ENCODE data around the gene EPHB2.
A peak's percentile ranks its signal among the peaks of the same experiment; 100 is the strongest.

EPHB2 gene

DNA sequence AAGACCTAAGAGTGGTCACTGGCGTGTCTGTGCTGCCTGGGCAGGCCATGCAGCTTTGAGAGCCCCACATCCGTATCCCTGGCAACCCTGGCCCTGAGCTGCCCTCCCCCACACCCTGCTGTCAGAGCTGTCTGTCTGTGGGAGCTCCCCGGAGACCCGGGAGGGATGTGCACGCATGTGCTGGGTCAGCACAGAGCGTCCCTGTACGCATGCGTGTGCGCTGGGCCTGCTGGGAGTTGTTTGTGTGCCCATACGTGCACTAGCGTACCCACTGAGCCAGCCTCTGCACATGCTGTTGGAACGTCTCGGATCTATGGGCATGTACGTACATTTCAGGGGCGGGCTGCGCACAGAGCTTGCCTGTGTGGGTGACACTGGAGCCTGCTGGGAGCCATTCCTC, 89.3 kb downstream of the EPHB2 start:
- Histone ChIP-seq H2BK12ac (ENCODE audit: low read length in 2 of 2) (no peak overlapping the region), H3K27me3 (ENCODE audit: control insufficient read depth in 1 of 2, insufficient read depth in 1 of 2, low read length in 2 of 2) (peaks cover 0 to 28% of the 10 kb centered on the region in 2 experiments), H3K4me1 (ENCODE audit: control insufficient read depth, insufficient read depth, low read depth, low read length) (peaks cover 10% of the 10 kb centered on the region), H3K36me3 (ENCODE audit: control insufficient read depth in 1 of 2, insufficient read depth in 2 of 2, low read depth in 1 of 2, low read length in 2 of 2) (peaks cover 0 to 62% of the 10 kb centered on the region in 2 experiments), H3K4me3 (ENCODE audit: insufficient read depth in 1 of 2, low read depth in 1 of 2, low read length in 2 of 2) (no peak overlapping the region), H2BK120ac (ENCODE audit: low read depth, low read length) (no peak overlapping the region), H3K23ac (ENCODE audit: low read length in 2 of 2) (no peak overlapping the region), H4K91ac (ENCODE audit: low read length) (peak overlapping the region; percentile 1), H3K27ac (ENCODE audit: low read length, poor library complexity, severe bottlenecking) (no peak overlapping the region), H3K9me3 (ENCODE audit: control insufficient read depth, low read length) (no peaks in the 10 kb centered on the region), H2AFZ (ENCODE audit: low read depth, low read length) (no peak overlapping the region), H3K79me1 (replicated peaks; ENCODE audit: low read length, poor library complexity, severe bottlenecking) (peaks cover 44% of the 10 kb centered on the region), H3K9ac (ENCODE audit: low read length) (no peak overlapping the region), H2BK5ac (ENCODE audit: low read depth, low read length, poor library complexity, severe bottlenecking) (no peak overlapping the region), H2AK5ac (ENCODE audit: low read length, severe bottlenecking) (no peak overlapping the region), H3K4me2 (ENCODE audit: low read length, poor library complexity, severe bottlenecking) (no peak overlapping the region), H4K8ac (ENCODE audit: low read length) (no peak overlapping the region), H3K14ac (ENCODE audit: low read length in 2 of 2) (no peak overlapping the region), H2BK15ac (ENCODE audit: low read depth, poor library complexity, severe bottlenecking) (no peak overlapping the region), H3K4ac (ENCODE audit: low read depth in 1 of 2, low read length in 2 of 2) (no peak overlapping the region), H3K18ac (ENCODE audit: low read depth in 1 of 2, low read length in 2 of 2) (no peak overlapping the region)
- DNase-seq: no peak
- WGBS: 88% methylated on average over 16 of the region's 16 CpGs

DNA sequence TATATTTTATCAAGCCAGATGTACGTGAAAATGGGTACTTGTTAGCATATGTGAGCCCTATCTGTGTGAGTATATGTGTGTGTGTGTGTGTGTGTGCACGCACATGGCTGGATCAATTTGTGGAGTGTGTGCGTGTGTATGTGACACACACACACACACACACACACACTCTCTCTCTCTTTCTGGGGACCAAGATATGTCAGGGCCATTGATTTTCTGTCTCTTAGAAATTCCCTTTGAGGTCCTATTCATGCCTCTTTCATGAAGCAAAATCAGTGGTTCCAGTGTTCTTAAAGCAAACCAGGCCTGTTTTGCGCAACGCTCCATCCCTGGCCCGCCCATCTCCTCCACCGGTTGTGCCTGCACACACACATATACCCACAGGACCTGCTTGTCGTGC, 90.0 kb downstream of the EPHB2 start:
- no peak overlapping the region for H3K9ac ChIP-seq (ENCODE audit: low read length)
- peaks cover 0 to 62% of the 10 kb centered on the region in 2 experiments for H3K36me3 ChIP-seq (ENCODE audit: control insufficient read depth in 1 of 2, insufficient read depth in 2 of 2, low read depth in 1 of 2, low read length in 2 of 2)
- H2BK12ac ChIP-seq (ENCODE audit: low read length in 2 of 2): no peak overlapping the region
- H3K4me1 ChIP-seq (ENCODE audit: control insufficient read depth, insufficient read depth, low read depth, low read length): peaks cover 14% of the 10 kb centered on the region
- H3K9me3 ChIP-seq (ENCODE audit: control insufficient read depth, low read length): no peaks in the 10 kb centered on the region
- no peak overlapping the region for H3K18ac ChIP-seq (ENCODE audit: low read depth in 1 of 2, low read length in 2 of 2)
- no peak for DNase-seq
- H2BK120ac ChIP-seq (ENCODE audit: low read depth, low read length): no peak overlapping the region
- no peak overlapping the region for H2BK15ac ChIP-seq (ENCODE audit: low read depth, poor library complexity, severe bottlenecking)
- no peak overlapping the region for H3K4me3 ChIP-seq (ENCODE audit: insufficient read depth in 1 of 2, low read depth in 1 of 2, low read length in 2 of 2)
- no peak overlapping the region for H3K27ac ChIP-seq (ENCODE audit: low read length, poor library complexity, severe bottlenecking)
- peaks cover 0 to 32% of the 10 kb centered on the region in 2 experiments for H3K27me3 ChIP-seq (ENCODE audit: control insufficient read depth in 1 of 2, insufficient read depth in 1 of 2, low read length in 2 of 2)
- no peak overlapping the region for H3K4me2 ChIP-seq (ENCODE audit: low read length, poor library complexity, severe bottlenecking)
- H2AK5ac ChIP-seq (ENCODE audit: low read length, severe bottlenecking): no peak overlapping the region
- H4K91ac ChIP-seq (ENCODE audit: low read length): no peak overlapping the region
- no peak overlapping the region for H2AFZ ChIP-seq (ENCODE audit: low read depth, low read length)
- H2BK5ac ChIP-seq (ENCODE audit: low read depth, low read length, poor library complexity, severe bottlenecking): no peak overlapping the region
- H3K23ac ChIP-seq (ENCODE audit: low read length in 2 of 2): no peak overlapping the region
- WGBS: 99% methylated on average over 5 of the region's 8 CpGs
- no peak overlapping the region for H4K8ac ChIP-seq (ENCODE audit: low read length)
- H3K4ac ChIP-seq (ENCODE audit: low read depth in 1 of 2, low read length in 2 of 2): no peak overlapping the region
- H3K14ac ChIP-seq (ENCODE audit: low read length in 2 of 2): no peak overlapping the region
- H3K79me1 ChIP-seq (replicated peaks; ENCODE audit: low read length, poor library complexity, severe bottlenecking): peaks cover 48% of the 10 kb centered on the region

DNA sequence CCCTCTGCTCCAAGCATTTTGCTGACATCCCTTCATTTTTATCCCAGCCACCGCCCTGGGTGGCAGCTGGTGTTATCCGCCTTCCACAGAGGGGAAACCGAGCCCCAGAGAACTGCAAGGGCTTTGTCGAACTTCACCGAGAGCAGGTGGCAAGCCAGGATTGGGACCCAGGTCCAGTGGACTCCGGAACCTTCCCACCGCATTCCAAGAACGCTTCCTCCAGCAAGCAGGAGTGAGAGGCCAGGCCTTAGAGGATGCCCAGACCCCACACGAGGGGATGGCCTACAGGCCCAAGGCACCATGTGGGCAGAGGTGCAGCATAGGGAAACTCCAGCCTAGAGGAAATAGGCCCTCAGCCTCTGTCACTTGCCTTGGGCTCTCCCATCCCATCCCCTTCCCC, 90.7 kb downstream of the EPHB2 start:
- Histone ChIP-seq H4K8ac (ENCODE audit: low read length) (no peak overlapping the region), H3K79me1 (replicated peaks; ENCODE audit: low read length, poor library complexity, severe bottlenecking) (peaks cover 48% of the 10 kb centered on the region), H3K36me3 (ENCODE audit: control insufficient read depth in 1 of 2, insufficient read depth in 2 of 2, low read depth in 1 of 2, low read length in 2 of 2) (peaks cover 0 to 57% of the 10 kb centered on the region in 2 experiments), H3K14ac (ENCODE audit: low read length in 2 of 2) (peak overlapping the region in 1 of 2 experiments; percentile 4), H3K4ac (ENCODE audit: low read depth in 1 of 2, low read length in 2 of 2) (no peak overlapping the region), H3K23ac (ENCODE audit: low read length in 2 of 2) (no peak overlapping the region), H3K27me3 (ENCODE audit: control insufficient read depth in 1 of 2, insufficient read depth in 1 of 2, low read length in 2 of 2) (peaks cover 0 to 32% of the 10 kb centered on the region in 2 experiments), H4K91ac (ENCODE audit: low read length) (no peak overlapping the region), H3K4me3 (ENCODE audit: insufficient read depth in 1 of 2, low read depth in 1 of 2, low read length in 2 of 2) (no peak overlapping the region), H2AFZ (ENCODE audit: low read depth, low read length) (no peak overlapping the region), H3K9me3 (ENCODE audit: control insufficient read depth, low read length) (no peaks in the 10 kb centered on the region), H3K9ac (ENCODE audit: low read length) (no peak overlapping the region), H2BK12ac (ENCODE audit: low read length in 2 of 2) (peak overlapping the region in 1 of 2 experiments; percentile 13), H2AK5ac (ENCODE audit: low read length, severe bottlenecking) (no peak overlapping the region), H3K27ac (ENCODE audit: low read length, poor library complexity, severe bottlenecking) (no peak overlapping the region), H2BK120ac (ENCODE audit: low read depth, low read length) (no peak overlapping the region), H3K18ac (ENCODE audit: low read depth in 1 of 2, low read length in 2 of 2) (no peak overlapping the region), H3K4me1 (ENCODE audit: control insufficient read depth, insufficient read depth, low read depth, low read length) (peaks cover 16% of the 10 kb centered on the region), H3K4me2 (ENCODE audit: low read length, poor library complexity, severe bottlenecking) (no peak overlapping the region), H2BK15ac (ENCODE audit: low read depth, poor library complexity, severe bottlenecking) (no peak overlapping the region), H2BK5ac (ENCODE audit: low read depth, low read length, poor library complexity, severe bottlenecking) (no peak overlapping the region)
- DNase-seq: no peak
- WGBS: 94% methylated on average over 9 of the region's 9 CpGs

DNA sequence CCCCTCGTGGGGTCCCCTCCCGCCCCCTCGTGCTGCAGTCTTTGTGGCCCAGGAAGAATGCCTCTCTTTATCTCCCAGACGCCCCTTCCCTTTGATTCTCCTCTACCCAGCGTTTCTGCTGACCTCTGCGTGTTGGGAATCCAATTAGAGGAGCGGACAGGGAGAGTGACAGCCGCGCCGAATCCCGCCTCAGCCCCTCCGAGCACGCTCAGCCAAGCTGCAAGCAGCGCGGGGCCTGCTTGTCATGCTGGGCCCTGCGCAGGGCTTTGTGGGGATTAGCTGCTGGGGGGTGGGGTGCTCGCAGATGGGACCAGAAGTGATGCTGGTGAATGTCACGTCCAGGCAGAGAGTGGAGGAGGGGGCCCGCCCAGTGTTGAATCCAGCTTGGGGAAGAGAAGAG, 91.1 kb downstream of the EPHB2 start:
- 50% methylated on average over 19 of the region's 19 CpGs for WGBS
- Histone ChIP-seq H2BK12ac (ENCODE audit: low read length in 2 of 2) (no peak overlapping the region), H3K9ac (ENCODE audit: low read length) (no peak overlapping the region), H3K79me1 (replicated peaks; ENCODE audit: low read length, poor library complexity, severe bottlenecking) (peaks cover 48% of the 10 kb centered on the region), H4K91ac (ENCODE audit: low read length) (peak overlapping the region; percentile 40), H3K36me3 (ENCODE audit: control insufficient read depth in 1 of 2, insufficient read depth in 2 of 2, low read depth in 1 of 2, low read length in 2 of 2) (peaks cover 0 to 57% of the 10 kb centered on the region in 2 experiments), H4K8ac (ENCODE audit: low read length) (no peak overlapping the region), H3K4ac (ENCODE audit: low read depth in 1 of 2, low read length in 2 of 2) (no peak overlapping the region), H3K27me3 (ENCODE audit: control insufficient read depth in 1 of 2, insufficient read depth in 1 of 2, low read length in 2 of 2) (peaks cover 0 to 29% of the 10 kb centered on the region in 2 experiments), H3K4me3 (ENCODE audit: insufficient read depth in 1 of 2, low read depth in 1 of 2, low read length in 2 of 2) (no peak overlapping the region), H2AK5ac (ENCODE audit: low read length, severe bottlenecking) (no peak overlapping the region), H3K27ac (ENCODE audit: low read length, poor library complexity, severe bottlenecking) (no peak overlapping the region), H2BK5ac (ENCODE audit: low read depth, low read length, poor library complexity, severe bottlenecking) (no peak overlapping the region), H2AFZ (ENCODE audit: low read depth, low read length) (no peak overlapping the region), H2BK120ac (ENCODE audit: low read depth, low read length) (no peak overlapping the region), H3K9me3 (ENCODE audit: control insufficient read depth, low read length) (no peaks in the 10 kb centered on the region), H3K14ac (ENCODE audit: low read length in 2 of 2) (peak overlapping the region in 1 of 2 experiments; percentile 12), H3K23ac (ENCODE audit: low read length in 2 of 2) (no peak overlapping the region), H3K18ac (ENCODE audit: low read depth in 1 of 2, low read length in 2 of 2) (no peak overlapping the region), H3K4me2 (ENCODE audit: low read length, poor library complexity, severe bottlenecking) (no peak overlapping the region), H2BK15ac (ENCODE audit: low read depth, poor library complexity, severe bottlenecking) (peak overlapping the region; percentile 54), H3K4me1 (ENCODE audit: control insufficient read depth, insufficient read depth, low read depth, low read length) (peaks cover 16% of the 10 kb centered on the region)
- no peak for DNase-seq

All from mesenchymal stem cell (in vitro differentiated cells and primary cell).